GM19023 (cell line): ENCODE results near the gene HPGD.

Experiments
- ATAC-seq: cut with Tn5 transposase; IDR thresholded peaks from one replicate; pipeline ENCODE4 v1.9.1; 2021; ENCODE audit warnings: mild to moderate bottlenecking, moderate library complexity; ENCODE audit not compliant: unreplicated experiment

HPGD gene

DNA sequence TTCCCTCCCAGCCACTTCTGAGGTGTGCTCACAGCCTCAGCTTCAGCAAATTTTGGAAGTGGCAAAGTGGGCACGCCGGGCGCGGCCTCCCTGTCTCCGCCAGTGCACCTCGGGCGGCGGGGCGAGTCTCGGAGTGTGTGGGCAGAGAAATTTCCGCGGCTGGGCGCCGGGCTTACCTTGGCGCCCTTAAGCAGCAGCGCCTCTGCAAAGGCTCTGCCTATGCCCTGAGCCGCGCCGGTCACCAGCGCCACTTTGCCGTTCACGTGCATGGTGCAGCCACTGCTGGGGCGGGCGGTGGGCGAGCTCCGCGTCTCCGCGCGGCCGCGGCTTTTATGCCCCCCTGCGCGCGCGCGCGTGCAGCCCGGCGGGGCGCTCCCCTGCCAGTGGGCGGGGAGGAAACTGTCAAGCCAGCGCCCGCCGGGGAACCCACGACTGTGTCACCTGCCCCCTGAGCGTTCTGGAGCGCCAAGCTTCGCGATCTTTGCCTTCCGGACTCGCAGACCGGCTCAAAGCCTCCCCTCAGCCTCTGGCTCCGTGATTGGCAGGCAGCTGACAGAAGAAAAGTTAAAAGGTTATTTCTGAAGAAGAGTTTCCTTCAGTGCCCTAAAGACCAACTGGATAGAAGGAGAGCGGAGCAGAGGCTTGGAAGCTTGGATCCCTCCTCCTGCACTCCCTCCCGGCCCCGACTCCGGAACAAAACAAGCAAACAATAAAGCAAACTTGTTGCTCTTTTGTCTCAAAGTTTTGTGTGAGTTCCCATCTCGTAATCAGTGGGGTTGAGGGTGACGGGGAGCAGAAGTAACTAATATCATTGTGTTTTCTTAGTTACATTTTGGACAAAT lies at the start of gene HPGD:
HPGD (minus strand) TSS at position 306 of the 842 bp plus-strand sequence; CDS start at position 269, 37 bp downstream.
- ATAC-seq, result peak; percentile 80

DNA sequence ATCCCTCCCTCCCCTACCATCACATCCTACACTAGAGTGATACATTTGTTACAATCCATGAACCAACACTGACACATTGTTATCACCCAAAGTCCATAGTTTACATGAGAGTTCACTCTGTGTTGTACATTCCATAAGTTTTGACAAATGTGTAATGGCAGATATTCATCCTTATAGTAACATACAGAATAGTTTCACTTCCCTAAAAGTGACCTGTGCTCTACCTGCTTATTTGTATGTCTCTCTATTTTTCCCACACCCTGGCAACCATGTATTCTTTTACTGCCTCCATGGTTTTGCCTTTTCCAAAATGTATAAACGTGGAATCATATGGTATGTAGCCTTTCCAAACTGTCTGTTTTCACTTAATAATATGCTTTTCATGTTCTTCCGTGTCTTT lies 42.2 kb upstream of the HPGD start:
- ATAC-seq, result no peak

GRCh38 chr4:174563399-174563798 lies 41.1 kb upstream of the HPGD start:
- no peak for ATAC-seq

DNA sequence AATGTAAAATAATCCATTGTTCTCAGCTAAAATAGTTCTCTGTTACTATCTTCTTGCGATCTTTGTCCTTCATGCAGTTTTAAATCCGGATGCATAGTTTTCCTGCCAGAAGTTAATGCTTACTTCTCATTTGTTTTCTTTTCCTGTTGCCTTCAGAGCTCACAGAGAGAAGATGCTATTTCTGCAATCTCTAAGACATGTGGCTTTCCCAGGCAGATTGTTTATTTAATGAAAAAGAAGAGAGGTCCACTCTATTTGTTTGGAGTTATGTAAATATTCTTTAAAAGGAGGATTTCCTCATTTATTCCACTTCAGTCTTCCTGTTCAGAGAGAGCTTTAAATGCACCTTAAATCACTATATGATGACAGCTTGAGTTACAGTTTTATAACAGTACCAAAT lies 39.3 kb upstream of the HPGD start:
- no peak for ATAC-seq

GRCh38 chr4:174559894-174560293 lies 37.6 kb upstream of the HPGD start:
- no peak for ATAC-seq

- no peak for ATAC-seq
Measured at GRCh38 chr4:174555789-174556630, 33.7 kb upstream of the HPGD start.

GRCh38 chr4:174554231-174554728 lies 32.0 kb upstream of the HPGD start:
- ATAC-seq, result no peak

DNA sequence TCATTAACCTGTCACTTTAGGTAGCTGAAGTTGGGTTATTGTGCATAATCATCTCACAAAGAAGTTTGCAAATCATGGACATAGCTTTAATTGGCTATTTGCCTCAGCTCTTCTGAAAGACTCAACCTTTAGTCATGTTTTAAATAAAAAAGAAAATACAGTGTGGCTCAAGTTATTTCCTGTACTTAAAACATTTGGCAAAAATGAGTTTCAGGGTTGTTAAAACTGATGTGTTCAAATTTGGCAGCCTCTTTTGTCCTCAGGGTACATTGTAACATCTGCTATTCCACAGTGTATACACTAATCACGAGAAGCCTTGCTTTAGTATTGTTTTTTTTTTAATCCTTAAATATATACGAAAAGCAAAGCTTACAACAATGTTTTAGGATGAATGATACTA lies 31.5 kb upstream of the HPGD start:
- ATAC-seq, result no peak

- no peak for ATAC-seq
Measured at GRCh38 chr4:174553031-174553430, 30.7 kb upstream of the HPGD start.

- ATAC-seq, result no peak
Measured at GRCh38 chr4:174550541-174550940, 28.3 kb upstream of the HPGD start.

GRCh38 chr4:174549721-174550120 lies 27.4 kb upstream of the HPGD start:
- no peak for ATAC-seq

GRCh38 chr4:174545268-174545667 lies 23.0 kb upstream of the HPGD start:
- ATAC-seq, result no peak

DNA sequence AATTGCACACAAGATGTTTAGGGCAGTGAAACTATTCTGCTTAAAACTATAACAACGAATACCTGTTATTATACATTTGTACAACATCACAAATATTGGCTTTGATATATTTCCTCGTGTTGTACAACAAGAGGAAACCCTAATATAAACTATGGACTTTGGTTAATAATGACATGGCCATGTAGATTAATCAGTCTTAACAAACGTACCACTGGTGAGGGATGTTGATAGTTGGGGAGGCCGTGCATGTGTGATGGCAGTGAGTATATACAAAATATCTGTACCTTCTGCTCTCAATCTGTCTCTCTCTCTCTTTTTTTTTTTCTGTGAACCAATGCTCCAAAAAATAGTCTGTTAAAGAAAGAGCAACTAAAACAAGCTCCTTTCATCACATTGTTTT lies 22.2 kb upstream of the HPGD start:
- no peak for ATAC-seq

DNA sequence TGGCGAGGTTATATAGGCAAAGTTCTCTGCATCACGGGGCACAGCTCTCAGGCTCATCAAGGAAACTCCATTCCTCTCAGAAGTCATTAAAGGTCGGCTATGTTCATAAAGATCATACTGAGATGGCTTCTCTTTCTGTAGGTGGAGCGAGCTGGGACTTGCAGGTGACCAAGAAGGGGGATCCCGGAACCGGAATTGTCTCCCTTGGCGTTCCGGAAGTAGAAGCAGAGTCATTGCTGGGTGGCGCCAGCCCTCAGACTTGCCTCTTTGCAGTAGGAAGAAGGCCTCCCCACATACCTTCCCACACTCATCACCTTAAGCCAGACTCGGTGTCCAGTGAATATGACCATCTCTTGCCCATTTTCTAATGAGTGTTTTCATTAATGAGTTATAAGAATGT lies 17.9 kb upstream of the HPGD start:
- ATAC-seq, result no peak

GRCh38 chr4:174539571-174539970 lies 17.3 kb upstream of the HPGD start:
- ATAC-seq, result no peak

GRCh38 chr4:174538876-174539250 lies 16.6 kb upstream of the HPGD start:
- ATAC-seq, result no peak

- peak; percentile 98 for ATAC-seq
Measured at GRCh38 chr4:174538123-174538875, 16.0 kb upstream of the HPGD start.

- ATAC-seq, result peak; percentile 25
Measured at GRCh38 chr4:174537634-174538033, 15.3 kb upstream of the HPGD start.

- no peak for ATAC-seq
Measured at GRCh38 chr4:174534461-174534860, 12.2 kb upstream of the HPGD start.

- no peak for ATAC-seq
Measured at GRCh38 chr4:174532445-174532844, 10.2 kb upstream of the HPGD start.

DNA sequence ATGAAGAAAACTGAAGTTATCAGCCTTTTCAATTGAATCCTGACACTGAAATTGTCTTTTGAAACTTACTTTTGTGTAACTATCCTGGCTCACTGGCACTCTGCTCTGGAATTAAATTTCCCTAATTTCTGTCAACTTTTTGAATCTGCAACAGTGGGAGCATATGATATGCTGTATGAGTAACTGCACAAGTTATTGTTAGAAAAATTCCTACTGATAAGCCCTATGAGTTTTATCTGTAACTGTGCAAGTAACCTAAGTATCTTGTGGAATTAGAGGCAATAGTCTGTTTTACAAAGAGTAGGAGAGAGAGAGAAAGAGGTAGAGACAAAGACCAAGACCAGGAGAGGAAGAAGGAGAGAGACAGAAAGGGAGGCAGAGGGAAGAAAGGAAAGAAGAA lies 9.2 kb upstream of the HPGD start:
- no peak for ATAC-seq
